ENCODE measurements around the gene B4GAT1. TPM values are rescaled to one million over a fixed set of nuclear protein-coding genes. Genes with fewer than 3 reads are reported as not detected.

The B4GAT1 gene
- total and polyA plus RNA-seq, 4 donors, result 12.0 to 20.8 (median 17.6) TPM

DNA sequence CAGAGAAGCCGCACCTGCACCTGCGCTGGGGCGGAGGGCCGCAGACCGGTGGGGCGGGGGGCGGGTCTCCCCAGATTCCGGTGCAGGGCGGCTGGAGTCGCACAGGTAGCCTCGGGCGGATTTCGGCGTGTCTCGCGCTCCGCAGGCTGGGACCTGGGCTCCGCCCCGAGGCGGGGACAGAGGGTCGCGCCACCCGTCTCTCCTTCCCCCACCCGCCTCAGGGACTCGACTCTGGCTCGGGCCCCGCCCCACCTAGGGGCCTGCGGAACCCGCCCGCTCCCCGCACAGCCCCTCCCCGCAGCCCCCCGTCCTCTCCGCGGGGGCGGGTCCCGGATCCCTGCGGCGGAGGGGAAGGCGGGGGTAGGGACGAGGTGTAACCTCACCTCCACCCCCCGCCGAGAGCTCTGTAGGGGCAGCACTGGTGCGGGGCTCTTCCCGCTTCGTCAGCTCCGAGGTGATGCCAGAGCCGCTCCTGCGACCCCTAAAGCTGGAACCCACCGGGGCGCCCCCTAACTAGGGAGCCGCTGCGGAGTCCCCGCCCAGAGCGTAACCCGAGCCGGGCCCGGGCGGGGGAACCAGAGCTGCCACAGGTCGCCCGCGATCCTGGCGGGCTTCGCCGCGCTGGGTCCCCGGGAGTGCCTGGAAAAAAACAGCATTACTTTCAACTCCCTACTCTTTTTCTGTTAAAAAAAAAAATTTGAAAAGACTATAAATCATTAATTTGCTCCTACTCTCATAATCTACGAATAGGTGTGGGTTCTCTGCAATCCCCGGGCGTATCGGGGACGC lies 24.4 kb upstream of the B4GAT1 start, which contains the start of gene SLC29A2:
Gene SLC29A2, minus strand, starts transcription at position 134 of the 789 bp plus-strand sequence. CDS start 169 bp downstream, outside the sequence.
- no peak within 1 kb of the TSS for H3K9ac ChIP-seq (ENCODE audit: low read depth in 1 of 2, low read length in 2 of 2)
- H3K9me3 ChIP-seq (ENCODE audit: control insufficient read depth in 4 of 4, low read length in 3 of 4), result no peaks in the 10 kb centered on the region
- H3K27me3 ChIP-seq (ENCODE audit: control insufficient read depth in 4 of 4, insufficient read depth in 4 of 4, low read length in 3 of 4), result peaks cover 0 to 2% (median 0%) of the 10 kb centered on the region in 4 donors
- H3K36me3 ChIP-seq (ENCODE audit: control insufficient read depth in 4 of 4, insufficient read depth in 3 of 4, low read depth in 1 of 4, low read length in 3 of 4), result no peaks in the 10 kb centered on the region
- H3K27ac ChIP-seq (ENCODE audit: low read depth in 1 of 2, low read length in 2 of 2), result peak within 1 kb of the TSS; percentile 19 to 35
- H3K4me1 ChIP-seq (ENCODE audit: control insufficient read depth in 4 of 4, insufficient read depth in 4 of 4, low read length in 3 of 4), result peaks cover 0 to 17% (median 8%) of the 10 kb centered on the region in 4 donors
- peak within 1 kb of the TSS; percentile 35 to 77 (median 56) for H3K4me3 ChIP-seq (ENCODE audit: low read depth in 1 of 3, low read length in 3 of 3)
- TF ChIP-seq FOXA1 (IDR thresholded peaks at IDR 0.05) (no peak), JUND (IDR thresholded peaks at IDR 0.05) (no peak), GABPA (IDR thresholded peaks at IDR 0.05 in 1 of 2, conservative IDR thresholded peaks at IDR 0.05 in 1 of 2) (no peak), RAD21 (IDR thresholded peaks at IDR 0.05) (no peak), YY1 (IDR thresholded peaks at IDR 0.05) (no peak), TAF1 (conservative IDR thresholded peaks at IDR 0.05) (no peak)
- DNase-seq (ENCODE audit: low spot score), result peak; percentile 73
- under 1% methylated on average over 72 of the region's 72 CpGs for WGBS

DNA sequence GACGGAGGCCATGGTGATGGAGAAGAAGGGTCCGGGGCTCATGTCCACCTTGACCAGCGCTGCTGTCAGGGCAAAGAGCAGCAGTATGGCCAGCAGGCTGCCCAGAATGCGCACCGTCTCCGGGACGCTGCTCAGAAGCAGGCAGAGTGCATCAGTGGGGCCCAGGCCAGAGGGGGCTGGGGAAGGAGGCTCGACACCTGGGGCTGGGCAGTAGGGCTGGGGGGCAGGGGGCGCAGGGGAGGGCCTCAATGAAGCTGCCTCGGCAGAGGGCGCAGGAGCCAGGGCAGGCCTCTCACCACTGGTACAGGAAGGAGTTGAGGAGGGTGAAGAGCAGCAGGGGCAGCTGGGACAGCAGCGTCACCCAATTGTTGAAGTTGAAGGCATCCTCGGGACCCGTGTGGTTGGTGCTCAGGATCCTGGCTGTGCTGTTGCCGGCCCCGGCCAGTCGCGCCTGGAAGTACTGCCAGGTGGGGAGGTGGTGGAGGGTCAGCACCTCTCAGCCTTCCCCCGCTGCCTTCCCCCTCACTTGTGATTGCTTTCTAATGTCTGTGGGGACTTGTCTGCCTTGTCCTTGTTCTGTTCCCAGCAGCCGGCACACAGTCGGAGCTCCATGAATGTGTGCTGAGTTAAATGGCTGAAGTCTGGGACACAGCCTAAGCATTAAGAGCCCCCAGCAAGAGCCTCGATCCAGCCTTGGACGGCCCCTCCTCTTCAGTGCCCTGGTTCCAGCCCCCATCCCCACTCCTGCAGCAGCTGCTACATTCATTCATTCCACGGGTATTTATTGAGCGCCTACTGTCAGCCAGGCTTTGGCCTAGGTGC lies 21.9 kb upstream of the B4GAT1 start:
- H3K27me3 ChIP-seq (ENCODE audit: control insufficient read depth in 4 of 4, insufficient read depth in 4 of 4, low read length in 3 of 4), result peaks cover 0 to 2% (median 0%) of the 10 kb centered on the region in 4 donors
- no peak for DNase-seq (ENCODE audit: low spot score)
- TF ChIP-seq JUND (IDR thresholded peaks at IDR 0.05) (no peak), FOXA2 (IDR thresholded peaks at IDR 0.05) (no peak), EGR1 (IDR thresholded peaks at IDR 0.05; ENCODE audit: low read depth in 2 of 2) (no peak), FOXA1 (IDR thresholded peaks at IDR 0.05) (no peak), HNF4A (conservative IDR thresholded peaks at IDR 0.05) (no peak), RXRA (IDR thresholded peaks at IDR 0.05) (no peak), RAD21 (IDR thresholded peaks at IDR 0.05) (no peak), GABPA (IDR thresholded peaks at IDR 0.05 in 1 of 2, conservative IDR thresholded peaks at IDR 0.05 in 1 of 2) (no peak), YY1 (IDR thresholded peaks at IDR 0.05) (no peak), HNF4G (IDR thresholded peaks at IDR 0.05) (no peak), SP1 (IDR thresholded peaks at IDR 0.05) (no peak), NR2F2 (IDR thresholded peaks at IDR 0.05) (no peak), TAF1 (conservative IDR thresholded peaks at IDR 0.05) (no peak)
- TF ChIP-seq, protein P1, sequence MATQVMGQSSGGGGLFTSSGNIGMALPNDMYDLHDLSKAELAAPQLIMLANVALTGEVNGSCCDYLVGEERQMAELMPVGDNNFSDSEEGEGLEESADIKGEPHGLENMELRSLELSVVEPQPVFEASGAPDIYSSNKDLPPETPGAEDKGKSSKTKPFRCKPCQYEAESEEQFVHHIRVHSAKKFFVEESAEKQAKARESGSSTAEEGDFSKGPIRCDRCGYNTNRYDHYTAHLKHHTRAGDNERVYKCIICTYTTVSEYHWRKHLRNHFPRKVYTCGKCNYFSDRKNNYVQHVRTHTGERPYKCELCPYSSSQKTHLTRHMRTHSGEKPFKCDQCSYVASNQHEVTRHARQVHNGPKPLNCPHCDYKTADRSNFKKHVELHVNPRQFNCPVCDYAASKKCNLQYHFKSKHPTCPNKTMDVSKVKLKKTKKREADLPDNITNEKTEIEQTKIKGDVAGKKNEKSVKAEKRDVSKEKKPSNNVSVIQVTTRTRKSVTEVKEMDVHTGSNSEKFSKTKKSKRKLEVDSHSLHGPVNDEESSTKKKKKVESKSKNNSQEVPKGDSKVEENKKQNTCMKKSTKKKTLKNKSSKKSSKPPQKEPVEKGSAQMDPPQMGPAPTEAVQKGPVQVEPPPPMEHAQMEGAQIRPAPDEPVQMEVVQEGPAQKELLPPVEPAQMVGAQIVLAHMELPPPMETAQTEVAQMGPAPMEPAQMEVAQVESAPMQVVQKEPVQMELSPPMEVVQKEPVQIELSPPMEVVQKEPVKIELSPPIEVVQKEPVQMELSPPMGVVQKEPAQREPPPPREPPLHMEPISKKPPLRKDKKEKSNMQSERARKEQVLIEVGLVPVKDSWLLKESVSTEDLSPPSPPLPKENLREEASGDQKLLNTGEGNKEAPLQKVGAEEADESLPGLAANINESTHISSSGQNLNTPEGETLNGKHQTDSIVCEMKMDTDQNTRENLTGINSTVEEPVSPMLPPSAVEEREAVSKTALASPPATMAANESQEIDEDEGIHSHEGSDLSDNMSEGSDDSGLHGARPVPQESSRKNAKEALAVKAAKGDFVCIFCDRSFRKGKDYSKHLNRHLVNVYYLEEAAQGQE (IDR thresholded peaks at IDR 0.05), result no peak
- TF ChIP-seq, protein P2, sequence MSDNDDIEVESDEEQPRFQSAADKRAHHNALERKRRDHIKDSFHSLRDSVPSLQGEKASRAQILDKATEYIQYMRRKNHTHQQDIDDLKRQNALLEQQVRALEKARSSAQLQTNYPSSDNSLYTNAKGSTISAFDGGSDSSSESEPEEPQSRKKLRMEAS (IDR thresholded peaks at IDR 0.05), result no peak
- TF ChIP-seq, protein P3, sequence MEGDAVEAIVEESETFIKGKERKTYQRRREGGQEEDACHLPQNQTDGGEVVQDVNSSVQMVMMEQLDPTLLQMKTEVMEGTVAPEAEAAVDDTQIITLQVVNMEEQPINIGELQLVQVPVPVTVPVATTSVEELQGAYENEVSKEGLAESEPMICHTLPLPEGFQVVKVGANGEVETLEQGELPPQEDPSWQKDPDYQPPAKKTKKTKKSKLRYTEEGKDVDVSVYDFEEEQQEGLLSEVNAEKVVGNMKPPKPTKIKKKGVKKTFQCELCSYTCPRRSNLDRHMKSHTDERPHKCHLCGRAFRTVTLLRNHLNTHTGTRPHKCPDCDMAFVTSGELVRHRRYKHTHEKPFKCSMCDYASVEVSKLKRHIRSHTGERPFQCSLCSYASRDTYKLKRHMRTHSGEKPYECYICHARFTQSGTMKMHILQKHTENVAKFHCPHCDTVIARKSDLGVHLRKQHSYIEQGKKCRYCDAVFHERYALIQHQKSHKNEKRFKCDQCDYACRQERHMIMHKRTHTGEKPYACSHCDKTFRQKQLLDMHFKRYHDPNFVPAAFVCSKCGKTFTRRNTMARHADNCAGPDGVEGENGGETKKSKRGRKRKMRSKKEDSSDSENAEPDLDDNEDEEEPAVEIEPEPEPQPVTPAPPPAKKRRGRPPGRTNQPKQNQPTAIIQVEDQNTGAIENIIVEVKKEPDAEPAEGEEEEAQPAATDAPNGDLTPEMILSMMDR (IDR thresholded peaks at IDR 0.05; ENCODE audit: low read depth, low read length, missing input control), result no peak
- TF ChIP-seq, protein P4, sequence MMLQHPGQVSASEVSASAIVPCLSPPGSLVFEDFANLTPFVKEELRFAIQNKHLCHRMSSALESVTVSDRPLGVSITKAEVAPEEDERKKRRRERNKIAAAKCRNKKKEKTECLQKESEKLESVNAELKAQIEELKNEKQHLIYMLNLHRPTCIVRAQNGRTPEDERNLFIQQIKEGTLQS (IDR thresholded peaks at IDR 0.05), result no peak
- TF ChIP-seq, protein P5, sequence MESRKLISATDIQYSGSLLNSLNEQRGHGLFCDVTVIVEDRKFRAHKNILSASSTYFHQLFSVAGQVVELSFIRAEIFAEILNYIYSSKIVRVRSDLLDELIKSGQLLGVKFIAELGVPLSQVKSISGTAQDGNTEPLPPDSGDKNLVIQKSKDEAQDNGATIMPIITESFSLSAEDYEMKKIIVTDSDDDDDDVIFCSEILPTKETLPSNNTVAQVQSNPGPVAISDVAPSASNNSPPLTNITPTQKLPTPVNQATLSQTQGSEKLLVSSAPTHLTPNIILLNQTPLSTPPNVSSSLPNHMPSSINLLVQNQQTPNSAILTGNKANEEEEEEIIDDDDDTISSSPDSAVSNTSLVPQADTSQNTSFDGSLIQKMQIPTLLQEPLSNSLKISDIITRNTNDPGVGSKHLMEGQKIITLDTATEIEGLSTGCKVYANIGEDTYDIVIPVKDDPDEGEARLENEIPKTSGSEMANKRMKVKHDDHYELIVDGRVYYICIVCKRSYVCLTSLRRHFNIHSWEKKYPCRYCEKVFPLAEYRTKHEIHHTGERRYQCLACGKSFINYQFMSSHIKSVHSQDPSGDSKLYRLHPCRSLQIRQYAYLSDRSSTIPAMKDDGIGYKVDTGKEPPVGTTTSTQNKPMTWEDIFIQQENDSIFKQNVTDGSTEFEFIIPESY (IDR thresholded peaks at IDR 0.05), result no peak
- no peaks in the 10 kb centered on the region for H3K36me3 ChIP-seq (ENCODE audit: control insufficient read depth in 4 of 4, insufficient read depth in 3 of 4, low read depth in 1 of 4, low read length in 3 of 4)
- no peak overlapping the region for H3K4me3 ChIP-seq (ENCODE audit: low read depth in 1 of 3, low read length in 3 of 3)
- no peaks in the 10 kb centered on the region for H3K9me3 ChIP-seq (ENCODE audit: control insufficient read depth in 4 of 4, low read length in 3 of 4)
- WGBS, result 93% methylated on average over 25 of the region's 25 CpGs
- no peak overlapping the region for H3K27ac ChIP-seq (ENCODE audit: low read depth in 1 of 2, low read length in 2 of 2)
- H3K4me1 ChIP-seq (ENCODE audit: control insufficient read depth in 4 of 4, insufficient read depth in 4 of 4, low read length in 3 of 4), result peaks cover 0 to 17% (median 8%) of the 10 kb centered on the region in 4 donors
- H3K9ac ChIP-seq (ENCODE audit: low read depth in 1 of 2, low read length in 2 of 2), result no peak overlapping the region

Measured in liver (tissue), 9 donors.